ENCODE measurements around the gene CASK.
"Not testable (repeated sequence)": the region's sequence is repeated elsewhere in the genome, so short reads cannot be mapped to it uniquely, and the experiment has no call there.

Gene CASK

DNA sequence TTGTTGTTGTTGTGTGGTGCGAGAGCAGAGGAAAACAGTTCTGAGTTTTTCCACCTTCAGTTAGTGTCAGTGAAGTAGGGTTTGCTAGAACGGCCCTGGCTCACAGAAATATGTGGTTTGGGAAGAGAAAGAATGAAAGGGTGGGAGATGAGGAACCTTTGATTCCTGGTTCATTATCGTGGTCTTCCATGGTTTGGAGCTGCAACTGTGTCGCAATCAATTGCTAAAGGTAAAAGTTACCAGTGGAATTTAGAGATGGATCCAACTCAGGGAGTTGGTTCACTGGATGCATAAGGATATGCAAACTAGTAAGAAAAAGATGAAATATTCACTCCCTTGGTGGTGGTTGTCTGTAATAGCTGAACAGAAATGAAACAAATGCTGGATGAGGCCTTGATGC is 270.2 kb downstream of the CASK start:
- TF ChIP-seq TAF1 (IDR thresholded peaks at IDR 0.05; ENCODE audit: low read depth, low read length) (no peak), POLR2AphosphoS5 (IDR thresholded peaks at IDR 0.05; ENCODE audit: low read depth, low read length) (no peak), POLR2A (IDR thresholded peaks at IDR 0.05; ENCODE audit: low read depth, low read length) (no peak), POU2F2 (IDR thresholded peaks at IDR 0.05; ENCODE audit: low read depth, low read length) (no peak), PAX5 (IDR thresholded peaks at IDR 0.05; ENCODE audit: insufficient read depth, low read length, severe bottlenecking) (no peak), SPI1 (IDR thresholded peaks at IDR 0.05; ENCODE audit: low read depth, low read length) (no peak)
- DNase-seq (ENCODE audit: insufficient read length, low spot score): no peak
- FAIRE-seq: no peak

GRCh38 chrX:41646201-41646600 is 277.2 kb downstream of the CASK start:
- not testable (repeated sequence) for FAIRE-seq; DNase-seq (ENCODE audit: insufficient read length, low spot score)

- FAIRE-seq (no peak), DNase-seq (ENCODE audit: insufficient read length, low spot score) (no peak)
- no peak for TF ChIP-seq TAF1 (IDR thresholded peaks at IDR 0.05; ENCODE audit: low read depth, low read length)
- no peak for TF ChIP-seq PAX5 (IDR thresholded peaks at IDR 0.05; ENCODE audit: insufficient read depth, low read length, severe bottlenecking)
These were observed 289.1 kb downstream of the CASK start for GRCh38 chrX:41634284-41634683.

DNA sequence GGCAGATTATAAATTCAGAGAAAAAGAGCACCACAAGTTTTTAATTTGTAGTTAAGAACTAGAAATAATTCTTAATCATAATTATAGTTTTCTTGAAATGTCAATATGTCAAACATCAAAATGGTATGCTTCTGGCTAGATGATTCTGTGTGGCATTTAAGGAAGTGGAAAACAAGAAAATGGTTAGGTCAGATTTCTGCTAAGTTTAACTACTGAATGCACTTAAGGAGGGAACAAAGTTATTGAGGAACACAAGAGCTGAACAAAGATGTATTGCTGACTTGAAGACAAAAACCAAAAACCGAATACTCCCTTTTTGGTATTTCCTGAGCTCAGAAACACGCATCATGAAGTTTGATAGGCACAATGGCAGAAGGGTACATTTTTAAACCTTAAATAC is 293.3 kb downstream of the CASK start:
- DNase-seq (ENCODE audit: insufficient read length, low spot score) (no peak), FAIRE-seq (no peak)
- TF ChIP-seq PAX5 (IDR thresholded peaks at IDR 0.05; ENCODE audit: insufficient read depth, low read length, severe bottlenecking): no peak
- TF ChIP-seq POLR2AphosphoS5 (IDR thresholded peaks at IDR 0.05; ENCODE audit: low read depth, low read length): no peak
- no peak for TF ChIP-seq TAF1 (IDR thresholded peaks at IDR 0.05; ENCODE audit: low read depth, low read length)
- 0 out of 2 replicates have a peak, but pooled peaks have one; percentile 28 for TF ChIP-seq SPI1 (IDR thresholded peaks at IDR 0.05; ENCODE audit: low read depth, low read length)

DNA sequence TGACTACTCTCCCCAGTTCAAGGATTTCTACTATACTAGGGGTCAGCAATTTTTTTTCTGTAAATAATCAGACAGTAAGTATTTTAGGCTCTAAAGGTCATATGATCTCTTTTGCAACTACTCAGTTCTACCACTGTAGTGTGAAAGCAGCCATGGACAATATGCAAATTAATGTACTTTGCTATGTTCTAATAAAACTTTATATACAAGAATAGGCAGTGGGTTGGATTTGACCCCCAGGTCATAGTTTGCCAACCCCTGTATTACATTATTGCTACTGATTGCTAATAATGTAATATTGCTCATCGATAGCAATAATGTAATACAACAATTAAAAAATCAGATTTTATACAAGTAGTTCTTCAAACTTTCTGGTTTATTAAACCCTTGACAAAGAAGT is 293.8 kb downstream of the CASK start:
- no peak for TF ChIP-seq TAF1 (IDR thresholded peaks at IDR 0.05; ENCODE audit: low read depth, low read length)
- no peak for TF ChIP-seq POU2F2 (IDR thresholded peaks at IDR 0.05; ENCODE audit: low read depth, low read length)
- no peak for TF ChIP-seq PAX5 (IDR thresholded peaks at IDR 0.05; ENCODE audit: insufficient read depth, low read length, severe bottlenecking)
- TF ChIP-seq POLR2A (IDR thresholded peaks at IDR 0.05; ENCODE audit: low read depth, low read length): no peak
- DNase-seq (ENCODE audit: insufficient read length, low spot score): no peak
- no peak for FAIRE-seq

- no peak for FAIRE-seq
- DNase-seq (ENCODE audit: insufficient read length, low spot score): no peak
- TF ChIP-seq TAF1 (IDR thresholded peaks at IDR 0.05; ENCODE audit: low read depth, low read length) (no peak), PAX5 (IDR thresholded peaks at IDR 0.05; ENCODE audit: insufficient read depth, low read length, severe bottlenecking) (no peak), POLR2AphosphoS5 (IDR thresholded peaks at IDR 0.05; ENCODE audit: low read depth, low read length) (no peak), POLR2A (IDR thresholded peaks at IDR 0.05; ENCODE audit: low read depth, low read length) (no peak), POU2F2 (IDR thresholded peaks at IDR 0.05; ENCODE audit: low read depth, low read length) (no peak), SPI1 (IDR thresholded peaks at IDR 0.05; ENCODE audit: low read depth, low read length) (no peak)
These were observed 302.1 kb downstream of the CASK start for GRCh38 chrX:41621222-41621723.

GRCh38 chrX:41619221-41619620 is 304.1 kb downstream of the CASK start:
- FAIRE-seq (no peak), DNase-seq (ENCODE audit: insufficient read length, low spot score) (no peak)
- no peak for TF ChIP-seq POLR2A (IDR thresholded peaks at IDR 0.05; ENCODE audit: low read depth, low read length)
- no peak for TF ChIP-seq PAX5 (IDR thresholded peaks at IDR 0.05; ENCODE audit: insufficient read depth, low read length, severe bottlenecking)
- TF ChIP-seq TAF1 (IDR thresholded peaks at IDR 0.05; ENCODE audit: low read depth, low read length): no peak
- no peak for TF ChIP-seq SPI1 (IDR thresholded peaks at IDR 0.05; ENCODE audit: low read depth, low read length)
- TF ChIP-seq POLR2AphosphoS5 (IDR thresholded peaks at IDR 0.05; ENCODE audit: low read depth, low read length): no peak
- no peak for TF ChIP-seq POU2F2 (IDR thresholded peaks at IDR 0.05; ENCODE audit: low read depth, low read length)

DNA sequence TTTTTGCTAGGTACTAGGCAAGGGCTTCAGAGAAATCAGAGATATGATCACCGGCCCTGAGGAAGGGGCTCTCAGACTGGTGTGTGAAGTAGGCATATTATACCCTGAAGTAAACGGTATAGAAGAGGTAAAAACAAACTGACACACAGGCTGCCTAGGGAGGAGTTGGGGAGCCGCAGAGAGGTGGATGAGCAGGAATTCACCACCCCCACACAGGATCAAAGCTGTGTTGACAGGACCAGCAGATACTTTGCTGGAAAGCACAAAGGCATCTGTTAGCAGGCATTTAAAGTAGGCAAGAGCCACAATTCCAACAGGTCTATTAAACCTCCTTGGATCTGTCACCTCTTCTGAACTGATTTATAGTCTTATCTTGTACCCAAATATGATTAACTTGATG is 306.4 kb downstream of the CASK start:
- TF ChIP-seq TAF1 (IDR thresholded peaks at IDR 0.05; ENCODE audit: low read depth, low read length) (no peak), POU2F2 (IDR thresholded peaks at IDR 0.05; ENCODE audit: low read depth, low read length) (no peak), SPI1 (IDR thresholded peaks at IDR 0.05; ENCODE audit: low read depth, low read length) (no peak), PAX5 (IDR thresholded peaks at IDR 0.05; ENCODE audit: insufficient read depth, low read length, severe bottlenecking) (no peak), POLR2AphosphoS5 (IDR thresholded peaks at IDR 0.05; ENCODE audit: low read depth, low read length) (no peak), POLR2A (IDR thresholded peaks at IDR 0.05; ENCODE audit: low read depth, low read length) (no peak)
- no peak for DNase-seq (ENCODE audit: insufficient read length, low spot score)
- FAIRE-seq: no peak

DNA sequence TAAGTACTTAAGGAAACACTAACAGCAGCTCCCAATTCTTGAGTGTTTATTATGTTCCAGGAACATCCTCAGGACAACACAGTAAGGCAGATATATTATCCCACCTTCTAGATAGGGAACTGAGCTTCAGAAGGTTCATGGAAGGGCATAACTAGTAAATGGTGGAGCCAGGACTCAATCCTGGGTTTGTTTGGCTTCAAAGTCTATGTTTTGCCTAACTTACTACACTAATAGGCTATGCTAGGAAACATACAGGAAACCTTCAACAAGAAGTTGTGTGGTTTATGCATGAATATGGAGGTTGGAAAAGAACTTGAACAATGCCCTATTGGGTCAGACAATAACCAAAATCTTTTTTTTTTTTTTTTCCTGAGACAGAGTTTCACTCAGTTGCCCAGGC is 307.1 kb downstream of the CASK start:
- DNase-seq (ENCODE audit: insufficient read length, low spot score): no peak
- no peak for FAIRE-seq
- TF ChIP-seq POLR2AphosphoS5 (IDR thresholded peaks at IDR 0.05; ENCODE audit: low read depth, low read length) (no peak), PAX5 (IDR thresholded peaks at IDR 0.05; ENCODE audit: insufficient read depth, low read length, severe bottlenecking) (no peak), SPI1 (IDR thresholded peaks at IDR 0.05; ENCODE audit: low read depth, low read length) (no peak), TAF1 (IDR thresholded peaks at IDR 0.05; ENCODE audit: low read depth, low read length) (no peak), POLR2A (IDR thresholded peaks at IDR 0.05; ENCODE audit: low read depth, low read length) (no peak), POU2F2 (IDR thresholded peaks at IDR 0.05; ENCODE audit: low read depth, low read length) (no peak)

DNA sequence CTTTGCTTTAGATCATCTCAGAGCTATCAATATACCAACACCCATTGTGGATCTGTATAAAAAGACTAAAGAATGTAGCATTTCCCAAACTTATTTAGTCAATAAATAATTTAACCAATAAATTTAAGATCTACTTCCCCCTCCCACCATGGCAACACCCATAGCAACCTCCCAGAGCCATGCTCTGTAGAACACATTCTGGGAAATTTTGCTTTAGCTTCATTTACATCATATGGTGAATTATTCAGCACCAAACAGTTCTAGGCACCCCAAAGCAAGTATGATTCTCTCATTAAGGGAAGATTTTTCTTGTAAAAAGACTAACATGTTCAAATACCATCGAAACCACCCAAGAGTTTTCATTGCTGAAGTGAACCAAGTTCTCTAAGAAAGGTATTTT is 315.1 kb downstream of the CASK start:
- TF ChIP-seq POLR2A (IDR thresholded peaks at IDR 0.05; ENCODE audit: low read depth, low read length) (no peak), TAF1 (IDR thresholded peaks at IDR 0.05; ENCODE audit: low read depth, low read length) (no peak), PAX5 (IDR thresholded peaks at IDR 0.05; ENCODE audit: insufficient read depth, low read length, severe bottlenecking) (no peak), POU2F2 (IDR thresholded peaks at IDR 0.05; ENCODE audit: low read depth, low read length) (no peak), SPI1 (IDR thresholded peaks at IDR 0.05; ENCODE audit: low read depth, low read length) (no peak), POLR2AphosphoS5 (IDR thresholded peaks at IDR 0.05; ENCODE audit: low read depth, low read length) (no peak)
- DNase-seq (ENCODE audit: insufficient read length, low spot score) (no peak), FAIRE-seq (no peak)
